ENCODE data around the gene L3MBTL3. TPM values are rescaled to one million over a fixed set of nuclear protein-coding genes. Genes with fewer than 3 reads are reported as not detected.

The L3MBTL3 gene
- total RNA-seq, 2 donors from 2014 or later: 7.7 to 25.0 TPM

- Histone ChIP-seq H3K27ac (no peak overlapping the region), H3K4me3 (no peak overlapping the region), H3K4me1 (replicated peaks) (no peaks in the 10 kb centered on the region), H3K36me3 (no peaks in the 10 kb centered on the region), H3K27me3 (replicated peaks; ENCODE audit: insufficient read depth) (no peaks in the 10 kb centered on the region), H3K9me3 (no peaks in the 10 kb centered on the region)
- DNase-seq (ENCODE audit: low spot score): no peak
- TF ChIP-seq, protein P1, sequence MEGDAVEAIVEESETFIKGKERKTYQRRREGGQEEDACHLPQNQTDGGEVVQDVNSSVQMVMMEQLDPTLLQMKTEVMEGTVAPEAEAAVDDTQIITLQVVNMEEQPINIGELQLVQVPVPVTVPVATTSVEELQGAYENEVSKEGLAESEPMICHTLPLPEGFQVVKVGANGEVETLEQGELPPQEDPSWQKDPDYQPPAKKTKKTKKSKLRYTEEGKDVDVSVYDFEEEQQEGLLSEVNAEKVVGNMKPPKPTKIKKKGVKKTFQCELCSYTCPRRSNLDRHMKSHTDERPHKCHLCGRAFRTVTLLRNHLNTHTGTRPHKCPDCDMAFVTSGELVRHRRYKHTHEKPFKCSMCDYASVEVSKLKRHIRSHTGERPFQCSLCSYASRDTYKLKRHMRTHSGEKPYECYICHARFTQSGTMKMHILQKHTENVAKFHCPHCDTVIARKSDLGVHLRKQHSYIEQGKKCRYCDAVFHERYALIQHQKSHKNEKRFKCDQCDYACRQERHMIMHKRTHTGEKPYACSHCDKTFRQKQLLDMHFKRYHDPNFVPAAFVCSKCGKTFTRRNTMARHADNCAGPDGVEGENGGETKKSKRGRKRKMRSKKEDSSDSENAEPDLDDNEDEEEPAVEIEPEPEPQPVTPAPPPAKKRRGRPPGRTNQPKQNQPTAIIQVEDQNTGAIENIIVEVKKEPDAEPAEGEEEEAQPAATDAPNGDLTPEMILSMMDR (IDR thresholded peaks at IDR 0.05): no peak
- TF ChIP-seq POLR2A (IDR thresholded peaks at IDR 0.05) (no peak), POLR2AphosphoS5 (IDR thresholded peaks at IDR 0.05) (no peak)
- intact Hi-C loops (cut with DNase I): no loop called here
- 72% methylated on average over 6 of the region's 6 CpGs for WGBS
Observed at GRCh38 chr6:130129762-130130246, 111.4 kb downstream of the L3MBTL3 start.

DNA sequence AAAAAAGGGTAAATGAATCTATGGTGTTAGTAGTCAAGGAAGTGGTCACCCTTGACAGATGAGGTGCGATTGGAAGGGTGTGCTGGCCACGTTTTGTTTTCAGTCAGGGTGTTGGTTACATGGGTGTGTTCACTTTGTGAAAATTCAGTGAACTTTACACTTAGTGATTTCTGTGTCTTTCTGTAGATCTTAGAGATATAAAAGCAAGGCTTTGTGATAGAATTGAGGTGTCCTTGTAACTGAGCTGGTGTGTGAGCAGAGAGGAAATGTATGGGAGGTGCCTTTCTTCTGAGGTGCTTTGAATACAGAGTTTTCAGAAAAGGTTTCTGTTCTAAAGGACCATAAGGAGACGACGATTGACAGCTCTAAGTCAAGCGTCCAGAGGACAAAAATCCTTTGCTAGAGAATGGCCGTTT, 113.9 kb downstream of the L3MBTL3 start:
- H3K27me3 ChIP-seq (replicated peaks; ENCODE audit: insufficient read depth): no peaks in the 10 kb centered on the region
- 82% methylated on average over 6 of the region's 6 CpGs for WGBS
- H3K27ac ChIP-seq: no peak overlapping the region
- H3K36me3 ChIP-seq: no peaks in the 10 kb centered on the region
- H3K9me3 ChIP-seq: no peaks in the 10 kb centered on the region
- H3K4me3 ChIP-seq: no peak overlapping the region
- intact Hi-C loops (cut with DNase I): no loop called here
- no peak for DNase-seq (ENCODE audit: low spot score)
- no peaks in the 10 kb centered on the region for H3K4me1 ChIP-seq (replicated peaks)
- TF ChIP-seq POLR2A (IDR thresholded peaks at IDR 0.05): no peak
- TF ChIP-seq POLR2AphosphoS5 (IDR thresholded peaks at IDR 0.05): no peak
- TF ChIP-seq, protein P1 (IDR thresholded peaks at IDR 0.05): no peak

- no peak for DNase-seq (ENCODE audit: low spot score)
- Histone ChIP-seq H3K36me3 (no peaks in the 10 kb centered on the region), H3K4me3 (no peak overlapping the region), H3K27me3 (replicated peaks; ENCODE audit: insufficient read depth) (no peaks in the 10 kb centered on the region), H3K9me3 (no peaks in the 10 kb centered on the region), H3K27ac (no peak overlapping the region), H3K4me1 (replicated peaks) (no peaks in the 10 kb centered on the region)
- TF ChIP-seq, protein P1 (IDR thresholded peaks at IDR 0.05): no peak
- no peak for TF ChIP-seq POLR2A (IDR thresholded peaks at IDR 0.05)
- no peak for TF ChIP-seq POLR2AphosphoS5 (IDR thresholded peaks at IDR 0.05)
- WGBS: 16% methylated on average over 2 of the region's 2 CpGs
- intact Hi-C loops (cut with DNase I): no loop called here
Observed at GRCh38 chr6:130134582-130134981, 116.2 kb downstream of the L3MBTL3 start.

DNA sequence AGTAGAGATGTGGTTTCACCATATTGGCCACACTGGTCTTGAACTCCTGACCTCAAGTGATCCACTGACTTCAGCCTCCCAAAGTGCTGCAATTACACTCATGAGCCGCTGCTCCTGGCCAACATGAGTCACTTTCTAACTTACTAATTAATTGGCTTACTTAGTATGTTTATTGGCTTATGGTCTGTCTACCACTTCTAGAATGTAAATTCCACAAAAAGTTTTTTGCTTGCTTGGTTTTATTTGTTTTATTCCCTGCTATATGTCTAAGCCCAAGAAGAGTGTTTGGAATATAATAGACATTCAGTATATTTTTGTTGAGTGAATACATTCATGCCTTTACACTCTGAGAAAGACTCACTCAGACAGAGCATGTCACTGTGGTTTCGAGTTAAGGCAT, 118.4 kb downstream of the L3MBTL3 start:
- 87% methylated on average over 2 of the region's 2 CpGs for WGBS
- no peaks in the 10 kb centered on the region for H3K36me3 ChIP-seq
- no peaks in the 10 kb centered on the region for H3K27me3 ChIP-seq (replicated peaks; ENCODE audit: insufficient read depth)
- intact Hi-C loops (cut with DNase I): no loop called here
- no peak for DNase-seq (ENCODE audit: low spot score)
- no peaks in the 10 kb centered on the region for H3K4me1 ChIP-seq (replicated peaks)
- no peak overlapping the region for H3K4me3 ChIP-seq
- H3K9me3 ChIP-seq: no peaks in the 10 kb centered on the region
- TF ChIP-seq POLR2A (IDR thresholded peaks at IDR 0.05) (no peak), POLR2AphosphoS5 (IDR thresholded peaks at IDR 0.05) (no peak)
- TF ChIP-seq, protein P1 (IDR thresholded peaks at IDR 0.05): no peak
- no peak overlapping the region for H3K27ac ChIP-seq

GRCh38 chr6:130138116-130138908, 119.9 kb downstream of the L3MBTL3 start:
- WGBS: 85% methylated on average over 7 of the region's 7 CpGs
- Histone ChIP-seq H3K36me3 (no peaks in the 10 kb centered on the region), H3K27ac (no peak overlapping the region), H3K9me3 (no peaks in the 10 kb centered on the region), H3K4me3 (no peak overlapping the region), H3K27me3 (replicated peaks; ENCODE audit: insufficient read depth) (no peaks in the 10 kb centered on the region), H3K4me1 (replicated peaks) (no peaks in the 10 kb centered on the region)
- TF ChIP-seq, protein P1 (IDR thresholded peaks at IDR 0.05): no peak
- TF ChIP-seq POLR2AphosphoS5 (IDR thresholded peaks at IDR 0.05) (no peak), POLR2A (IDR thresholded peaks at IDR 0.05) (no peak)
- intact Hi-C loops (cut with DNase I): no loop called here
- no peak for DNase-seq (ENCODE audit: low spot score)

Measured in prostate gland (tissue), 2 donors.